ENCODE measurements around the gene TLL1. TPM values are rescaled to one million over a fixed set of nuclear protein-coding genes. Genes with fewer than 3 reads are reported as not detected.

TLL1 gene
- total RNA-seq, 1 experiment from 2014 or later, result 0.41 TPM

- no peaks in the 10 kb centered on the region for H3K27me3 ChIP-seq (ENCODE audit: control insufficient read depth, insufficient read depth, low read length)
Observed at GRCh38 chr4:166140951-166141350, 267.9 kb downstream of the TLL1 start.

DNA sequence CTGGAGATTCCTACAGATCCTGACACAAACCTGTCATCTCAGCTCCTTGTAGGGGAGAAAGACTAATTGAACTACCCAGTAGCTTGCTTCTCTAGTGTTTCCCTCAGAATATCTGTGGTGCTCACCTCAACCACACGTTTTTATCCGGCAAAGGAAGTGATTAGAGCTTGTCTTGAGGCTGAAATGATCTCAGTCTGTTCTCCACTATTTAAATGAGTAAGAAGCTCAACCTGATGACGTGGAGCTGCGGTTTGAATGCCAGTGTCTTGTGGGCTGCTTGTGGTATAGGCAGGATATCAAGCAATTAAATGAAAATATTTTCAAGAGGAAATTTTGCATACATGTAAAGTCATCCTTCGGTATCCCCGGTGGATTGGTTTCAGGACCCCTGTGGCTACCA, 270.2 kb downstream of the TLL1 start:
- TF ChIP-seq, protein P1, sequence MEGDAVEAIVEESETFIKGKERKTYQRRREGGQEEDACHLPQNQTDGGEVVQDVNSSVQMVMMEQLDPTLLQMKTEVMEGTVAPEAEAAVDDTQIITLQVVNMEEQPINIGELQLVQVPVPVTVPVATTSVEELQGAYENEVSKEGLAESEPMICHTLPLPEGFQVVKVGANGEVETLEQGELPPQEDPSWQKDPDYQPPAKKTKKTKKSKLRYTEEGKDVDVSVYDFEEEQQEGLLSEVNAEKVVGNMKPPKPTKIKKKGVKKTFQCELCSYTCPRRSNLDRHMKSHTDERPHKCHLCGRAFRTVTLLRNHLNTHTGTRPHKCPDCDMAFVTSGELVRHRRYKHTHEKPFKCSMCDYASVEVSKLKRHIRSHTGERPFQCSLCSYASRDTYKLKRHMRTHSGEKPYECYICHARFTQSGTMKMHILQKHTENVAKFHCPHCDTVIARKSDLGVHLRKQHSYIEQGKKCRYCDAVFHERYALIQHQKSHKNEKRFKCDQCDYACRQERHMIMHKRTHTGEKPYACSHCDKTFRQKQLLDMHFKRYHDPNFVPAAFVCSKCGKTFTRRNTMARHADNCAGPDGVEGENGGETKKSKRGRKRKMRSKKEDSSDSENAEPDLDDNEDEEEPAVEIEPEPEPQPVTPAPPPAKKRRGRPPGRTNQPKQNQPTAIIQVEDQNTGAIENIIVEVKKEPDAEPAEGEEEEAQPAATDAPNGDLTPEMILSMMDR (IDR thresholded peaks at IDR 0.05), result no peak
- TF ChIP-seq, protein P2, sequence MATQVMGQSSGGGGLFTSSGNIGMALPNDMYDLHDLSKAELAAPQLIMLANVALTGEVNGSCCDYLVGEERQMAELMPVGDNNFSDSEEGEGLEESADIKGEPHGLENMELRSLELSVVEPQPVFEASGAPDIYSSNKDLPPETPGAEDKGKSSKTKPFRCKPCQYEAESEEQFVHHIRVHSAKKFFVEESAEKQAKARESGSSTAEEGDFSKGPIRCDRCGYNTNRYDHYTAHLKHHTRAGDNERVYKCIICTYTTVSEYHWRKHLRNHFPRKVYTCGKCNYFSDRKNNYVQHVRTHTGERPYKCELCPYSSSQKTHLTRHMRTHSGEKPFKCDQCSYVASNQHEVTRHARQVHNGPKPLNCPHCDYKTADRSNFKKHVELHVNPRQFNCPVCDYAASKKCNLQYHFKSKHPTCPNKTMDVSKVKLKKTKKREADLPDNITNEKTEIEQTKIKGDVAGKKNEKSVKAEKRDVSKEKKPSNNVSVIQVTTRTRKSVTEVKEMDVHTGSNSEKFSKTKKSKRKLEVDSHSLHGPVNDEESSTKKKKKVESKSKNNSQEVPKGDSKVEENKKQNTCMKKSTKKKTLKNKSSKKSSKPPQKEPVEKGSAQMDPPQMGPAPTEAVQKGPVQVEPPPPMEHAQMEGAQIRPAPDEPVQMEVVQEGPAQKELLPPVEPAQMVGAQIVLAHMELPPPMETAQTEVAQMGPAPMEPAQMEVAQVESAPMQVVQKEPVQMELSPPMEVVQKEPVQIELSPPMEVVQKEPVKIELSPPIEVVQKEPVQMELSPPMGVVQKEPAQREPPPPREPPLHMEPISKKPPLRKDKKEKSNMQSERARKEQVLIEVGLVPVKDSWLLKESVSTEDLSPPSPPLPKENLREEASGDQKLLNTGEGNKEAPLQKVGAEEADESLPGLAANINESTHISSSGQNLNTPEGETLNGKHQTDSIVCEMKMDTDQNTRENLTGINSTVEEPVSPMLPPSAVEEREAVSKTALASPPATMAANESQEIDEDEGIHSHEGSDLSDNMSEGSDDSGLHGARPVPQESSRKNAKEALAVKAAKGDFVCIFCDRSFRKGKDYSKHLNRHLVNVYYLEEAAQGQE (IDR thresholded peaks at IDR 0.05; ENCODE audit: insufficient read depth in 1 of 2, low read depth in 2 of 2, low read length in 1 of 2), result no peak
- TF ChIP-seq TCF7L2 (IDR thresholded peaks at IDR 0.05; ENCODE audit: low read depth, low read length) (no peak), POLR2AphosphoS5 (IDR thresholded peaks at IDR 0.05; ENCODE audit: low read depth, low read length) (no peak), SIN3A (IDR thresholded peaks at IDR 0.05; ENCODE audit: borderline replicate concordance, insufficient read depth, low read depth, low read length) (no peak)
- no peaks in the 10 kb centered on the region for H3K9me3 ChIP-seq (ENCODE audit: control insufficient read depth, insufficient read depth, low read depth, low read length)
- H3K36me3 ChIP-seq (ENCODE audit: control insufficient read depth, insufficient read depth, low read length), result no peaks in the 10 kb centered on the region
- H3K4me3 ChIP-seq (ENCODE audit: low read depth in 2 of 2, low read length in 2 of 2), result no peak overlapping the region
- CTCF ChIA-PET, result no interaction called here
- no peak overlapping the region for H3K27ac ChIP-seq (ENCODE audit: low read length)
- in situ Hi-C loops (cut with HindIII; ENCODE audit: low pct_unique_long_range_greater_than_20kb, low sequenced_read_pairs) (no loop called here), intact Hi-C loops (cut with micrococcal nuclease; ENCODE audit: unreplicated experiment) (no loop called here)
- H3K27me3 ChIP-seq (ENCODE audit: control insufficient read depth, insufficient read depth, low read length), result no peaks in the 10 kb centered on the region
- no TSS peak for BruUV-seq (replicated peaks)
- no peaks in the 10 kb centered on the region for H3K4me1 ChIP-seq (ENCODE audit: control insufficient read depth, insufficient read depth, low read length)
- POLR2A ChIA-PET, result no interaction called here
- ATAC-seq (no peak), DNase-seq (ENCODE audit: low read depth, low spot score) (no peak)

More at GRCh38 chr4:166140951-166141350, 267.9 kb downstream of the TLL1 start:
- no peak overlapping the region for H3K4me3 ChIP-seq (ENCODE audit: low read depth in 2 of 2, low read length in 2 of 2)
- in situ Hi-C loops (cut with HindIII; ENCODE audit: low pct_unique_long_range_greater_than_20kb, low sequenced_read_pairs), result no loop called here
- CTCF ChIA-PET, result no interaction called here
- no peaks in the 10 kb centered on the region for H3K9me3 ChIP-seq (ENCODE audit: control insufficient read depth, insufficient read depth, low read depth, low read length)
- no peak overlapping the region for H3K27ac ChIP-seq (ENCODE audit: low read length)
- intact Hi-C loops (cut with micrococcal nuclease; ENCODE audit: unreplicated experiment), result no loop called here
- POLR2A ChIA-PET, result no interaction called here
- no peaks in the 10 kb centered on the region for H3K4me1 ChIP-seq (ENCODE audit: control insufficient read depth, insufficient read depth, low read length)
- ATAC-seq, result no peak
- no peak for DNase-seq (ENCODE audit: low read depth, low spot score)
- TF ChIP-seq, protein P2 (IDR thresholded peaks at IDR 0.05; ENCODE audit: insufficient read depth in 1 of 2, low read depth in 2 of 2, low read length in 1 of 2), result no peak
- TF ChIP-seq TCF7L2 (IDR thresholded peaks at IDR 0.05; ENCODE audit: low read depth, low read length) (no peak), SIN3A (IDR thresholded peaks at IDR 0.05; ENCODE audit: borderline replicate concordance, insufficient read depth, low read depth, low read length) (no peak), POLR2AphosphoS5 (IDR thresholded peaks at IDR 0.05; ENCODE audit: low read depth, low read length) (no peak)
- TF ChIP-seq, protein P1 (IDR thresholded peaks at IDR 0.05), result no peak
- BruUV-seq (replicated peaks), result no TSS peak
- H3K36me3 ChIP-seq (ENCODE audit: control insufficient read depth, insufficient read depth, low read length), result no peaks in the 10 kb centered on the region

Data from Panc1 (cell line).